Cardiac muscle cell (in vitro differentiated cells and primary cell): ENCODE results near the gene FAM83B. TPM values are rescaled to one million over a fixed set of nuclear protein-coding genes. Genes with fewer than 3 reads are reported as not detected.

Source experiments
- DNase-seq, 2 donors: peaks; one replicate each; pipeline versions ENCODE4 v3.0.0 to v3.0.0-alpha.2; 2010 to 2017; ENCODE audit warnings: low read depth in 1 of 2, low spot score in 1 of 2
- H3K27ac ChIP-seq: fragments of 200-600 bp; sonication (generic); 2 replicates; pipeline ENCODE4 v1.5.1; 2016
- H3K27me3 ChIP-seq: fragments of 200-600 bp; sonication (generic); 2 replicates; pipeline ENCODE4 v1.6.0; 2016; ENCODE audit warnings: control low read depth
- H3K36me3 ChIP-seq: fragments of 200-600 bp; sonication (generic); 2 replicates; pipeline ENCODE4 v1.5.1; 2016; ENCODE audit warnings: control low read depth
- H3K4me1 ChIP-seq: fragments of 200-600 bp; sonication (generic); 2 replicates; pipeline ENCODE4 v1.8.1; 2017; ENCODE audit warnings: low read depth, mild to moderate bottlenecking, mixed run types
- H3K4me3 ChIP-seq: fragments of 200-600 bp; sonication (generic); 2 replicates; pipeline ENCODE4 v1.5.1; 2016; ENCODE audit warnings: mild to moderate bottlenecking
- H3K9me3 ChIP-seq: fragments of 200-600 bp; sonication (generic); 2 replicates; pipeline ENCODE4 v1.5.1; 2017; ENCODE audit warnings: low read depth, mild to moderate bottlenecking, control low read depth
- CTCF ChIP-seq: IDR thresholded peaks from 2 replicates; pipeline ENCODE4 v1.5.1; 2012; ENCODE audit warnings: low read depth, mild to moderate bottlenecking, low read length
- polyA plus RNA-seq: library from polyadenylated mRNA; unstranded; fragments of >200 nt; fragmentation: Nextera tagmentation; extraction: Ambion mirVana; gene quantifications from 2 replicates; pipeline ENCODE4 v1.2.1, GENCODE V29; 2016
- total RNA-seq: library from RNA; depleted of rRNA; stranded (reverse); fragments of >200 nt; gene quantifications from 2 replicates; pipeline ENCODE4 v1.2.3, GENCODE V29; 2016

FAM83B gene
- total and polyA plus RNA-seq, 2 experiments from 2014 or later: 0.06 TPM; not detected in 1

- H3K27ac ChIP-seq: no peak overlapping the region
- no peak for TF ChIP-seq CTCF
These were observed 52.9 kb downstream of the FAM83B start for GRCh38 chr6:54899442-54899841.

DNA sequence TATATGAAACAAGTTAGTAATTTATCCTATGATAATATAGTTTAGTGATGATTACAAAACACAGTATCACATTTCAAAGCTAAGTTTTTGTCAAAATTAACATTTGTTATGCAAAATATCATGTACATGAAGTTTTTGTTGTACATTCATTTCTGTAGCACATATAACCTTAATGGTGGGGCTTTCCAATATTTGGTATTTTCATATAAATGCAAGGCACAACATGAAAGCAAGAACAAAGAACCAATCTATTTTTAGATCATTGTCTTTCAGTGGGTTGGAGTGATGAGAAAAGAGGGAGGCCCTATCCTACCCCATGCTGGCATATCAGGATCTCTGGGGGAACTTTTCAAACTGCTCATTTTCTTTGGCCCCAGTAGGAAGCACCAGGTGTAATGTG lies 53.4 kb downstream of the FAM83B start:
- H3K27me3 ChIP-seq: no peaks in the 10 kb centered on the region
- no peaks in the 10 kb centered on the region for H3K9me3 ChIP-seq
- no peak for DNase-seq
- no peak overlapping the region for H3K27ac ChIP-seq
- TF ChIP-seq CTCF: no peak
- no peaks in the 10 kb centered on the region for H3K36me3 ChIP-seq
- no peak overlapping the region for H3K4me3 ChIP-seq
- H3K4me1 ChIP-seq: peaks cover 11% of the 10 kb centered on the region

More at GRCh38 chr6:54899442-54899841, 52.9 kb downstream of the FAM83B start:
- Histone ChIP-seq H3K4me1 (peaks cover 11% of the 10 kb centered on the region), H3K9me3 (no peaks in the 10 kb centered on the region), H3K27me3 (no peaks in the 10 kb centered on the region), H3K4me3 (no peak overlapping the region), H3K36me3 (no peaks in the 10 kb centered on the region)
- no peak for DNase-seq

- H3K27me3 ChIP-seq: no peaks in the 10 kb centered on the region
- H3K4me3 ChIP-seq: no peak overlapping the region
- H3K4me1 ChIP-seq: peaks cover 11% of the 10 kb centered on the region
- TF ChIP-seq CTCF: no peak
- H3K27ac ChIP-seq: no peak overlapping the region
- DNase-seq: no peak
- H3K36me3 ChIP-seq: no peaks in the 10 kb centered on the region
- H3K9me3 ChIP-seq: no peaks in the 10 kb centered on the region
These were observed 54.1 kb downstream of the FAM83B start for GRCh38 chr6:54900666-54901065.

DNA sequence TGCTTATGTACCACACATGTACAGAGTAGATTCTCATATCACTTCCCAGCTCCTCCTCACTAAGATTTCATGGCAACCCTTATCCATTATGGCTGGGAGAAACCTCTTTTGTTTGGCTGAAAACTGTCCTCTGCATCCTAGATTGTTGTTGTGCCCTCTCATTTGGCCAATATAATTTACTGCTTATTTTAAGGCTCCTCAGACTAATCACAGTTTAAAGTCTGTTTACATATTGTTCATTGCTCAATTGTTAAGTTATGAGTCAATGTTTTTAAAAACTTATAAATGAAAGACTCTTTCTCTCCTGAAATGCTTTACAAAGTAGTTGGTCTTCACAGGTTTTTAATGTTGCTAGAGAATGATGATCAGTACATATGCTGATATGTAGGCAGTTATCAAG lies 57.3 kb downstream of the FAM83B start:
- H3K4me1 ChIP-seq: peaks cover 11% of the 10 kb centered on the region
- H3K27me3 ChIP-seq: no peaks in the 10 kb centered on the region
- no peak overlapping the region for H3K4me3 ChIP-seq
- no peak for DNase-seq
- no peak overlapping the region for H3K27ac ChIP-seq
- no peaks in the 10 kb centered on the region for H3K9me3 ChIP-seq
- H3K36me3 ChIP-seq: no peaks in the 10 kb centered on the region
- no peak for TF ChIP-seq CTCF

GRCh38 chr6:54907355-54907754 lies 60.8 kb downstream of the FAM83B start:
- no peak for TF ChIP-seq CTCF
- Histone ChIP-seq H3K27ac (no peak overlapping the region), H3K27me3 (no peaks in the 10 kb centered on the region), H3K9me3 (no peaks in the 10 kb centered on the region), H3K36me3 (no peaks in the 10 kb centered on the region), H3K4me1 (no peaks in the 10 kb centered on the region), H3K4me3 (no peak overlapping the region)
- no peak for DNase-seq

- TF ChIP-seq CTCF: no peak
- no peak overlapping the region for H3K4me3 ChIP-seq
- H3K27ac ChIP-seq: no peak overlapping the region
- DNase-seq: no peak
- no peaks in the 10 kb centered on the region for H3K27me3 ChIP-seq
- H3K4me1 ChIP-seq: no peaks in the 10 kb centered on the region
- no peaks in the 10 kb centered on the region for H3K36me3 ChIP-seq
- no peaks in the 10 kb centered on the region for H3K9me3 ChIP-seq
These were observed 62.6 kb downstream of the FAM83B start for GRCh38 chr6:54909184-54909583.
